ENCODE measurements around the gene NUP210.

NUP210 gene

DNA sequence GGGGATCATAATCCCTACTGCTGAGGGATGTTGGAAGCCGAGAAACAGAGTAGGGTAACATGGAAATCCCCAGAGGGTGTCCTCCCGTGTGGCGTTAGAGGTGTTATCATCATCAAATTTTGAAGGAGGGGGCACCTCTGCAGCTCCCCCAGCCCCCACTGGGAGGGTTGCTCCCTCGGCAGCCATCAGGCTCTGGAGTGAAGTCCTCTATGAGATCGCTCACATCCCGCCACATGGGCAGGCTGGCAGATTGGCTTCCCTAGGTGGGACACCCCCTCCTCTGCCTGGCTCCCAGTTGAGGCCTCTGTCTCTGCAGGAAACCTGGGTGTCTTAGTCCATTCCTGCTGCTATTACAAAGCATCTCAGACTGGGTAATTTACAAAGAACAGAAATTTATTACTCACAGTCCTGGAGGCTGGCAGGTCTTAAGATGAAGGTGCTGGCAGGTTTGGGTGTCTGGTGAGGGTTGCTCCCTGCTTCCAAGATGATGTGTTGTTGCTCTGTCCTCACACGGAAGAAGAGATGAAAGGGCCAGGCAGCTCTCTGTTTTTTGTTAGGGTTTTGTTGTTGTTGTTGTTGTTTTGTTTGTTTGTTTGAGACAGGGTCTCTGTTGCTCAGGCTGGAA is 120.5 kb downstream of the NUP210 start:
- TF ChIP-seq, protein P1, sequence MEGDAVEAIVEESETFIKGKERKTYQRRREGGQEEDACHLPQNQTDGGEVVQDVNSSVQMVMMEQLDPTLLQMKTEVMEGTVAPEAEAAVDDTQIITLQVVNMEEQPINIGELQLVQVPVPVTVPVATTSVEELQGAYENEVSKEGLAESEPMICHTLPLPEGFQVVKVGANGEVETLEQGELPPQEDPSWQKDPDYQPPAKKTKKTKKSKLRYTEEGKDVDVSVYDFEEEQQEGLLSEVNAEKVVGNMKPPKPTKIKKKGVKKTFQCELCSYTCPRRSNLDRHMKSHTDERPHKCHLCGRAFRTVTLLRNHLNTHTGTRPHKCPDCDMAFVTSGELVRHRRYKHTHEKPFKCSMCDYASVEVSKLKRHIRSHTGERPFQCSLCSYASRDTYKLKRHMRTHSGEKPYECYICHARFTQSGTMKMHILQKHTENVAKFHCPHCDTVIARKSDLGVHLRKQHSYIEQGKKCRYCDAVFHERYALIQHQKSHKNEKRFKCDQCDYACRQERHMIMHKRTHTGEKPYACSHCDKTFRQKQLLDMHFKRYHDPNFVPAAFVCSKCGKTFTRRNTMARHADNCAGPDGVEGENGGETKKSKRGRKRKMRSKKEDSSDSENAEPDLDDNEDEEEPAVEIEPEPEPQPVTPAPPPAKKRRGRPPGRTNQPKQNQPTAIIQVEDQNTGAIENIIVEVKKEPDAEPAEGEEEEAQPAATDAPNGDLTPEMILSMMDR (IDR thresholded peaks at IDR 0.05; ENCODE audit: insufficient read depth, low read depth, low read length, missing control alignments) = no peak
- DNase-seq (ENCODE audit: low read depth) = no peak

GRCh38 chr3:13296662-13297061 is 123.5 kb downstream of the NUP210 start:
- no peak overlapping the region for H3K4me3 ChIP-seq (ENCODE audit: low read depth, low read length)
- DNase-seq (ENCODE audit: low read depth) = no peak
- TF ChIP-seq, protein P1 (IDR thresholded peaks at IDR 0.05; ENCODE audit: insufficient read depth, low read depth, low read length, missing control alignments) = no peak

More for the DNA sequence above, 120.5 kb downstream of the NUP210 start:
- no peak overlapping the region for H3K4me3 ChIP-seq (ENCODE audit: low read depth, low read length)

- no peak for DNase-seq (ENCODE audit: low read depth)
- H3K4me3 ChIP-seq (ENCODE audit: low read depth, low read length) = no peak overlapping the region
- TF ChIP-seq, protein P1 (IDR thresholded peaks at IDR 0.05; ENCODE audit: insufficient read depth, low read depth, low read length, missing control alignments) = no peak
Observed at GRCh38 chr3:13294442-13295351, 125.4 kb downstream of the NUP210 start.

- TF ChIP-seq, protein P1 (IDR thresholded peaks at IDR 0.05; ENCODE audit: insufficient read depth, low read depth, low read length, missing control alignments) = no peak
- DNase-seq (ENCODE audit: low read depth) = no peak
- no peak overlapping the region for H3K4me3 ChIP-seq (ENCODE audit: low read depth, low read length)
Observed at GRCh38 chr3:13292375-13292774, 127.7 kb downstream of the NUP210 start.

- TF ChIP-seq, protein P1 (IDR thresholded peaks at IDR 0.05; ENCODE audit: insufficient read depth, low read depth, low read length, missing control alignments) = no peak
- no peak overlapping the region for H3K4me3 ChIP-seq (ENCODE audit: low read depth, low read length)
- no peak for DNase-seq (ENCODE audit: low read depth)
Observed at GRCh38 chr3:13290941-13291340, 129.2 kb downstream of the NUP210 start.

DNA sequence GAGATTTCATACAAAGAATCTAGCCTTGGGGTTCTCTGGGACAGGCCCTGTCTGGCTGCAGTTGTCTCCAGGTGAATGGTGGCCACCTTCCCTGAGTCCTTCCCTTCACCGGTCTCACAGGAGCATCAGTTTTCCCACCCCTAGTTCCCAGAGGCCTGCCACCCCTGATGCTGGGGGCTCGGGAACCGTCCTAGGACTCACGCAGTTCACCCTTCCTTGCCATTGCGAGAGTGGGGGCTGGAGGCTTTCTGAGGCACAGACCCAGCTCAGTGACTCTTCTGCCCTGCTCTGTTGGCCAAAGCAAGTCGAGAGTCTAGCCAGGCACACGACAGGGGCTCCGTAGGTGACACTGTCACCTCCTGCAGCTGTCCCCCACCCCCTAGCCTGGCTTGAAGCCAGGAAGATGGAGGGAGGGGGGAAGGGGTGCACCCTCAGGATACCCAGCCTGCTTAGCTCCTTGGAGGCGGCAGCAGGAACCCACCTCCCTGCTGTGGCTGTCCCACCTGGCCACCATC is 130.3 kb downstream of the NUP210 start:
- TF ChIP-seq, protein P1 (IDR thresholded peaks at IDR 0.05; ENCODE audit: insufficient read depth, low read depth, low read length, missing control alignments) = no peak
- no peak overlapping the region for H3K4me3 ChIP-seq (ENCODE audit: low read depth, low read length)
- DNase-seq (ENCODE audit: low read depth) = no peak

All from GM12865 (cell line).